ENCODE results near the gene CREB3L1.

The CREB3L1 gene

DNA sequence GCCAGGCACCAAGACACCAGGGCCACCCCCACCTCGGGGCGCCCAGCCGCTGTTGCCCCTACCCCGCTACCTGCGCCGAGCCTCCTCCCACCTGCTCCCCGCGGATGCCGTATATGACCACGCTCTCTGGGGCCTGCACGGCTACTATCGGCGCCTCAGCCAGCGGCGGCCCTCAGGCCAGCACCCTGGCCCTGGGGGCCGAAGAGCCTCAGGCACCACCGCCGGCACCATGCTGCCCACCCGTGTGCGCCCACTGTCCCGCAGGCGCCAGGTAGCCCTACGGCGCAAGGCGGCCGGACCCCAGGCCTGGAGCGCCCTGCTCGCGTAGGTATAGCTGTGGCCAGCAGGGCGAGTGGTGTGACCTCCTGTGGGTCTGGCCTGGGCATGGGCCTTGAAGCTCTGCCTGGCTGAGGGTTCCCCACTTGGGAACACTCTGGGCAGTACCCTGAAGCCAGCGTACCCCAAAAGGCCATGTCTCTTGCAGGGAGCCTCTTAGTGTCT, 89.2 kb downstream of the CREB3L1 start:
- DNase-seq (ENCODE audit: low spot score) = no peak

DNA sequence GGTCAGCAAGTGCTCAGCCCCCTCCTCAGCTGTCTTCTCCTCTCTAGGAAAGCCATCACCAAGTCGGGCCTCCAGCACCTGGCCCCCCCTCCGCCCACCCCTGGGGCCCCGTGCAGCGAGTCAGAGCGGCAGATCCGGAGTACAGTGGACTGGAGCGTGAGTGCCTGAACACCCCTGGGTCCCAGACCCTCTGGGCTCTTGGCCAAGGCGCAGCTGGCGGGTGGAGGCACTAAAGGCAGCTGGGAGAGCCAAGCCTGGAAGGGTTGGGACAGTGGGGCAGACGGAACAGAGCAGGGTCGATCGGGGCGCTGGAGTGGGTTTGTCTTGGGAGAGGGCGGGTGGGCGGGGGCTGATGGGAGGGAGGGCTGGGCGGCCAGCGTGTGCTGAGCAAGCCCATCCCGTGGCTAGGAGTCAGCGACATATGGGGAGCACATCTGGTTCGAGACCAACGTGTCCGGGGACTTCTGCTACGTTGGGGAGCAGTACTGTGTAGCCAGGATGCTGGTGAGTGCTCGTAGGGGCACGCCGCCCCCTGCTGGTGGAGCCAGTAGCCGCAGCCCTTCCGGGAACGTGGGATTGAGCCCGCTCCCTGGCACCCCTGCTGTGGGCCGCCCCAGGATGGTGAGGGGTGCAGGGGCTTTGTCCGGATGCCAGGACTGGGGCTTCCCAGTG, 89.9 kb downstream of the CREB3L1 start:
- no peak for DNase-seq (ENCODE audit: low spot score)

DNA sequence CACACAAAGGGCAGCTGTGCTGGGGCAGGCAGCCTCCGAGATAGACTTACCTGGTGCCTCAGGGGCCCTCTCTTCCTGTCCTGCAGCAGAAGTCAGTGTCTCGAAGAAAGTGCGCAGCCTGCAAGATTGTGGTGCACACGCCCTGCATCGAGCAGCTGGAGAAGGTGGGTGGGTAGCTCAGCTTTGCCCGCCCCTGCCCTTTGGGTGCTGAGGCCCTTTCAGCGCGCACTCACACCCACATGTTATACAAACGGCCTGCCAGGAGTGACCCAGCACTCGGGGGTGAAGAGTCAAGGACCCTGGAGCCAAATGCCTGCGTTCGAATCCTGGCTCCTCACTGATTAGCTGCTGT, 90.4 kb downstream of the CREB3L1 start:
- no peak for DNase-seq (ENCODE audit: low spot score)

DNA sequence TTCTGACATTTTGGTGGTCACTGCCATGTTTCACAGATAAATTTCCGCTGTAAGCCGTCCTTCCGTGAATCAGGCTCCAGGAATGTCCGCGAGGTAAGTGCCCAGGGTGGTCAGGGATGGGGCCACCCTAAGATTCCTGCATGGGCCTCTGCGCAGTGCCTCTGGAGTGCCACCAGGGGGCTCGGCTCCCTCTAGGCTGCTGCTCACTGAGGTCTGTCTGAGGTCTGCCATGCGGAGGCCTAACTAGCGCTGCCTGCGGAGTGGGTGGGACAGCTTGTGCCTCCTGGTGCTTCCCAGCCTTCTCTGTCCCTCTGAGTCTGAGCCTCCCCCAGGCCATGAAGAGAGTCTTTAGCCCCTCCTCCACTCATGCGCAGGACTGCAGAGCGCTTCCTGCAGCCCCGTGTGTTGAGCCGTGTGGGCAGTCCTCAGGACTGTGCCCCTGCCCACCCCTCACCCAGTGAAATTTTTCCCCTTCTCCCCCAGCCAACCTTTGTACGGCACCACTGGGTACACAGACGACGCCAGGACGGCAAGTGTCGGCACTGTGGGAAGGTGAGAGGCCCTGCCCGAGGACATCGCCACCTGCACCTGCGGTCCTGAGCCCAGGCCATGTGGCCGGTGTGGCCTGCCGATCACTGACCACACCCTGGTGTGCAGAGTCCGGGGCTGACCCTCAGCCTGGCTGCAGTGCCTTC, 92.1 kb downstream of the CREB3L1 start:
- no peak for DNase-seq (ENCODE audit: low spot score)

DNA sequence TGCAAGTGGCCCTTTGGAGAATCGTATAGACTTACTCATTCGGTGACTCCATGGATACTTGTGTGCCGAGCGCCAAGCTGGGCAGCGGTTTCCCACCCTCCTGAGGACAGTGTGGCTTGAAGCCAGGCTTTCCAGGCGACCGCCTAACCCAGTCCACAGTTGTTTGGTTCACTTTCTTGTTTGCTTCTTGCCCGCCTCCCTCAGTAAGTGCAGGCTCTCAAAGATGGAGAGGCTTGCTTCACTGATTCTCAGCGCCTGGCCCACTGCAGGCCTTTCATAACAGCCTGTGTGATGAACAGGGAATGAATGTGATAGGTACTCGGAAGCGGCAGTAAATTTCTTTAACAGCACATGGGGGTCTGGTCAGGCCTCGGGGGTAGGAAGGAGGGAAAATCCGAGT, 92.8 kb downstream of the CREB3L1 start:
- DNase-seq (ENCODE audit: low spot score) = no peak

All from pons (tissue), 1 donor.